RPMI8226 (cell line): ENCODE measurements around the gene HIPK4.
A peak's percentile ranks its signal among the peaks of the same experiment; 100 is the strongest.
"Not testable (repeated sequence)": the region's sequence is repeated elsewhere in the genome, so short reads cannot be mapped to it uniquely, and the experiment has no call there.

ENCODE experiments used
- DNase-seq: peaks from one replicate; pipeline ENCODE4 v3.0.0-alpha.2; 2015

Gene HIPK4, protein sequence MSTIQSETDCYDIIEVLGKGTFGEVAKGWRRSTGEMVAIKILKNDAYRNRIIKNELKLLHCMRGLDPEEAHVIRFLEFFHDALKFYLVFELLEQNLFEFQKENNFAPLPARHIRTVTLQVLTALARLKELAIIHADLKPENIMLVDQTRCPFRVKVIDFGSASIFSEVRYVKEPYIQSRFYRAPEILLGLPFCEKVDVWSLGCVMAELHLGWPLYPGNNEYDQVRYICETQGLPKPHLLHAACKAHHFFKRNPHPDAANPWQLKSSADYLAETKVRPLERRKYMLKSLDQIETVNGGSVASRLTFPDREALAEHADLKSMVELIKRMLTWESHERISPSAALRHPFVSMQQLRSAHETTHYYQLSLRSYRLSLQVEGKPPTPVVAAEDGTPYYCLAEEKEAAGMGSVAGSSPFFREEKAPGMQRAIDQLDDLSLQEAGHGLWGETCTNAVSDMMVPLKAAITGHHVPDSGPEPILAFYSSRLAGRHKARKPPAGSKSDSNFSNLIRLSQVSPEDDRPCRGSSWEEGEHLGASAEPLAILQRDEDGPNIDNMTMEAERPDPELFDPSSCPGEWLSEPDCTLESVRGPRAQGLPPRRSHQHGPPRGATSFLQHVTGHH

GRCh38 chr19:40390084-40390742 is at the start of gene HIPK4:
Gene HIPK4, minus strand, starts transcription at chr19:40390181. Its CDS starts 279 bp downstream, at chr19:40389902.
- no peak for DNase-seq

DNA sequence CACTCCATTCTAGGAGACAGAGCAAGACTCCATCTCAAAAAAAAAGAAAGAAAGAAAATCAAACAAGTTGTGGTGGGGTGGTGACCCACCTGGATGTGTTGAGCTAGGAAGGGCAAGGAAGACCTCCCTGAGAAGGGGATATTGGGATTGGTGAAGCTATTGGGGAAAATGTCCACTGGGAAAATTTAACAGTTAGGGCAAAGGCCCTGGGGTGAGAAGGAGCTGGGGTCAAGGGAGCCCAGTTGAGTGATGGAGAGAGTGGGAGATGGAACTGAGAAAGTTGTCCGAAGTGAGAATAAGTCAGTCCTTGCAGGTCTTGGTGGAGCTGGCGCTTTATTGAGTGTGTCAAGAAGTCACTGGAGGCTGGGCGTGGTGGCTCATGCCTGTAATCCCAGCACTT is 48.3 kb upstream of the HIPK4 start:
- DNase-seq = no peak

DNA sequence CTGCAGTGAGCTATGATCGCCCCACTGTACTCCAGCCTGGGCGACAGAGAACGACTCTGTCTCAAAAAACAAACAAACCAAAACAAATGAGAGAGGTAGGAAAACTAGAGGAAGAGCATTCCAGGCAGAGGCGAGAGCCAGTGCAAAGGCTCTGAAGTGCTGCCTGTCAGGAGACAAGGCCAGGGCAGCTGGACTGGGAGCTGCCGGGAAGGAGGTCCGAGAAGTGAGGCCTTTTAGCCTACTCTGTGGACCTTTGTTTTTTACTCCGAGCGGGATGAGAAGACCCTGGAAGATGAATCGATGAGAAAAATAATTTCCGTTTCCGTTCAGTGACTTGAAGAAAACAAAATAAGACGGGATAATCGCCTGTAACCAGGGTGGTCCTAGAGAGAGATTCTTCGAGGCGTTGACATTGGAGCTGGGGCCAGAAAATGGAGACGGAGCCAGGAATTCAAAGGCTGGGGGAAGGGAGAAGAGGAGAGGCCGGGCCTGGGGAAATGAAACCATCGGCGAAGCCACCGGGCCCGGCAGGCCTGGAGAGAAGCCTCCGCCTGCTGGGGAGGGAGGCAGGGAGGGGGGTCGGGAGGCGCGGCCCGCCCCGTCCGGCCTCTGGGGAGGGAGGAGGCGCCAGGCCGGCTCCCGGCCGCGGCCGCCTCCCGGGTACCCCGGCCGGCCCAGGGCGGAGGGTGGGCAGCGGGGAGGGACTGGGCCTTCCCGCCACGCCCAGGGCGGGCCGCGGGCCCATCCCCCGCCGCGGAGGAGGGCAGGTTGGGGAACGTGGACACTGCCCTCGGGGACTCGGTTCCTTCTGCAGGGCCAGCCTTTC is 43.6 kb upstream of the HIPK4 start:
- DNase-seq = peak; percentile 88

- not testable (repeated sequence) for DNase-seq
Measured at GRCh38 chr19:40432760-40433159, 42.8 kb upstream of the HIPK4 start.

- no peak for DNase-seq
Measured at GRCh38 chr19:40431698-40432097, 41.7 kb upstream of the HIPK4 start.

DNA sequence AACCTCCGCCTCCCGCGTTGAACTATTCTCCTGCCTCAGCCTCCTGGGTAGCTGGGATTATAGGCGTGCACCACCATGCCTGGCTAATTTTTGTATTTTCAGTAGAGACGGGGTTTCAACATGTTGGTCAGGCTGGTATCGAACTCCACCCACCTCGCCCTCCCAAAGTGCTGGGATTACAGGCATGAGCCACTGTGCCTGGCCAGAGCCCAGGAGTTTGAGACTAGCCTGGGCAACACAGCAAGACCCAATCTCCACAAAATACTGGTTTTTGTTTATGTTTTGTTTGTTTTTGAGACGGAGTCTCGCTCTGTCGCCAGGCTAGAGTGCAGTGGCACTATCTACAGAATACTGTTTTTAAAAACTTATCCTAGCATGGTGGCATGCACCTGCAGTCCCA is 40.3 kb upstream of the HIPK4 start:
- not testable (repeated sequence) for DNase-seq

DNA sequence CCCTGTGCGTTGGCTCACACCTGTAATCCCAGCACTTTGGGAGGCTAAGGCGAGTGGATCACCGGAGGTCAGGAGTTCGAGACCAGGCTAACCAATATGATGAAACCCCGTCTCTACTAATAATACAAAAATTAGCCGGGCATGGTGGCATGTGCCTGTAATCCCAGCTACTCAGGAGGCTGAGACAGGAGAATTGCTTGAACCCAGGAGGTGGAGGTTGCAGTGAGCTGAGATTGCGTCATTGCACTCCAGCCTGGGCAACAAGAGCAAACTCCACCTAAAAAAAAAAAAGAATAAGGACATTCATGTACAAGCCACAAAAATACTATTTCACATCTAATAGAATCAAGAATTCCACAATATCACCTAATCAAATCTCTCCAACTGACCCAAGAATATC is 38.2 kb upstream of the HIPK4 start:
- not testable (repeated sequence) for DNase-seq

- peak; percentile 97 for DNase-seq
Measured at GRCh38 chr19:40425450-40426287, 35.7 kb upstream of the HIPK4 start, which contains the start of gene SERTAD1. Gene SERTAD1, minus strand, starts transcription at chr19:40425992. Its CDS starts 2,446 bp downstream, at chr19:40423546.

DNA sequence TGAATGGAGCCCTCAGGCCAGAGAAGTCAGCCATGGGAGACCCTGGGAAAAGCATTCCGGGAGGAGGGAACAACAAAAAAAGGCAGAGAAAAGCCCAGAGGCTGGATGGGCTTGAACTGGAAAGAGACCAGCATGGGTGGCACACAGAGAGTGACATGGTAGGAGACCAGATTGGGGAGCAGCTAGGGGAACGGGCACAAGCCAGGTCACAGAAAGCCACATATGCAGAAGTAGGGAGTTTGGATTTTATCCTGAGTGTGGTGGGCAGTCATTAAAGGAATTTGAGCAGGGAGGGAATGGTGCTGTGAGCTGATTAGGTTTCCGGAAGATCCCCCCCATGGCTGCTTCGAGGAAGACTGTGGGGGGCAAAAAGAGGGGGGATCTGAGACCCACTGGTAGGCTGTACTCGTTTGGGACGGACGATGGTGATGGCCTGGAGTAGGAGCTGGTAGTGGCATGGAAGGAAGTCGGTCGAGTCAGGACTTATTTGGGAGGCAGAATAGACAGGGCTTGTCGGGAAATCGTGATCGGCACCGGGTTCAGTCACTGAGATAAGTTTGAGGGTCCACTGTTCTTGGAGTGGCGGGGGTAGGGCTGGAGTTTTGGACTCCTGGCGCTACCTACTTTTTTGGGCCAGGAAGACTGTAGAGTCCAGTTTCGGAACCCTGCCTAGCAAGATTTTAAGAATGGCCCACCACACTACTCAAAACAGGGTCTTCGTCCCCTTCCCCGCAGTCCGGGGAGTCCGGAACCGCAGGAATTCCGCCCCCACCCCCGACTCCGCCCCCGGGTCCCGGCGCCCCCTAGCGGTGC is 34.9 kb upstream of the HIPK4 start:
- DNase-seq = no peak

- no peak for DNase-seq
Measured at GRCh38 chr19:40423938-40424337, 34.0 kb upstream of the HIPK4 start.

DNA sequence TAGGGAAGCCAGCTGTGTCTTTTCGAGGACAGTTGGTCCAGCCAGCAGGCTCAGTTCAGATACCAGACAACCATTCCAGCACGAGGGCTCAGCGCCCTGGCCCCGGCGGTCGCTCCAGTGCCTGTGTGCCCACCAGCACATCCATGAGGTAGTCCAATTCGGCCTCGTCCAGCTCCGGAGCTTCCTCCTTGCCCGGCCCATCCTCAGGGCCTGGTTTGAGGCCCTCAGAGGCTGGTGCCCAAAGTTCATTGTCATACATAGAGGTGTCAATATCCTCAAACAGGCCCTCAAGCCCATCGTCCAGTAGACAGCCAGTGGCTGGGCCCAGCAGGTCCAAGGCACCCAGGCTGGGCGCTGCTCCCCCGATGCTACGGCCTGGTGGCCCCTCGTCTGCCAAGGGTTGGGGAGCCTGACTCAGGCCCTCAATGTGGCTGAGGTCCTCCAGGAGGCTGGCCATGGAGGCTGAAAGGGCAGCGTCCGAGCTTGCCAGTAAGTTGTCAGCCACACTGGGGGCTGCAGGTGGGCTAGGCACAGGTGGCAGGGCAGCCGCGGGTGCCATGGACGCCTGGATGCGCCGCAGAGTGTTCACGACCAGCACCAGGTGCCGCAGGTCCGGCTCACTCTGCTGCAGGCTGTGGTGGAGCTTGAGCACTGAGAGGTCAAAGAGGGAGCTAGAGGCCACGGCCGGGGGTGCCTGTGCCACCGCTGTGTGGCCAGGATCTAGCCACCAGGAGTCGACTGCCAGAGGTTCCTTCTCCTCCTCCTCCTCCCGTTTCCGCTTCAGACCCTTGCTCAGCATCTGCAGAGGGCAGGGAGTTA is 33.0 kb upstream of the HIPK4 start:
- no peak for DNase-seq

- no peak for DNase-seq
Measured at GRCh38 chr19:40421993-40422747, 32.2 kb upstream of the HIPK4 start.

DNA sequence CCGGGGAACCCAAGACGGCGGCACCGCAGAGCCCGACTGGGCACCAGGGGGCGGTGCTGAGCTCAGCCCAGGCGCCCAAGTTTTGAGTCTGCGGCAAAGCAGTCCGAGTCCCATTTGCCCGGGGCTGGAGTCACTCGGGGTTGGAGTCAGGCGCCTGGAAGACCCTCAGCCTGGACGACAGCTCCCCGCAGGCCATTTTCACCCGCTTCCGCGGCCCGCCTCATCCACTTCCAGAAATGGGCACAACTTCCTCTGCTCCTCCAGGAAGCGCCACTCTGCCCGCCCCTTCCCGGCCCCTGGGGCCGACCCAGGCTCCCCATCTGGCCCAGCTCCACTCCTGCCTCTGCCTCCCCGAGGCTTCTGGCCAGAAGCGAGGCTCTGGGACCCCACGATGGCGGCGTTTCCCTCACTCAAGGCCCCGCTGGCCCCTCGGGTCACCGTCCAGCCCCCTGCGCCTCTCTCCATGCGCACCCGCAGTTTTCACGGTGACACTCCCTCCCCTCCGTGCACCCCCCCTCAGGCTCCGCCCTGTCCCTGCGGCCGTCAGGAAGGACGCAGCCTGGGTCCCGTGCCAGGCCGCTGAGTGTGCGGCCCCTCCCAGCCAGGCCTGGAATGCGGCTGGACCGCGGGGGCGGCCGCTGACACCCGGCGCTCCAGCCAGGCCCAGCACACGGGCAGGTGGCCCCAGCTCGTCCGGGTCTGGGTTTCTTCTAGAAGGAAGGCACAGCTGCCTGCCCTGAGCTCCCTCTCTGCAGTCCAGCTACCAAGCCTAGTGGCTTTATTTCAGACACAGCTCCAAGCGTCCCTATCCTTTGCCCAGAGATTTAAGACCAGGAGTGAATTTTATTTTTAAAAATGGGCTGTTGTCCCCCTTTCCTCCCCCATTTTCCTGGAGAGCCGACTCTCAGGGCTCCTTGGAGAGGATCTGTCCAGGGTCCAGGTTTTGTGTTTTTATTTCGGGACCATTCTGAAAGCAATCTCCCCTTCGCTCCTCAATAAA is 31.1 kb upstream of the HIPK4 start:
- DNase-seq = peak; percentile 91

GRCh38 chr19:40420451-40420765 is 30.4 kb upstream of the HIPK4 start:
- no peak for DNase-seq

GRCh38 chr19:40419780-40420179 is 29.8 kb upstream of the HIPK4 start:
- DNase-seq = no peak

GRCh38 chr19:40419066-40419612 is 29.2 kb upstream of the HIPK4 start:
- DNase-seq = no peak

DNA sequence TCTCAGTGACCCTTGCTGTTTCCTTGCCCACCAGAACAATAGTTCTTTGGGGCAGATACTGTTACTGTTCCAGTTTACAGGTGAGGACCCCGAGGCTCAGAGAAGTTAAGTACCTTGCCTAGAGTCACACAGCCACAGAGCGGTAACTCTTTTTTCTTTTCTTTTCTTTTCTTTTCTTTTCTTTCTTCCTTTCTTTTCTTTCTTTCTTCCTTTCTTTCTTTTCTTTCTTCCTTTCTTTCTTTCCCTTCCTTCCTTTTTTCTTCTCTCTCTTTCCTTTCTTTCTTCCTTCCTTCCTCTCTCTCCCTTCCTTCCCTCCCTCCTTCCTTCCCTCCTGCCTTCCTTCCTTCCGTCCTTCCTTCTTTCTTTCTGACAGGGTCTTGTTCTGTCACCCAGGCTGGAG is 28.1 kb upstream of the HIPK4 start:
- no peak for DNase-seq

GRCh38 chr19:40417643-40417981 is 27.6 kb upstream of the HIPK4 start:
- DNase-seq = no peak
